VCaP (cell line): ENCODE data around the gene SYT8.

Source experiments
- H3K27ac ChIP-seq: fragments of 450-650 bp; 2 replicates; pipeline ENCODE4 v1.5.1; 2017
- TF ChIP-seq, protein P1 (sequence below): fragments of 450-650 bp; conservative IDR thresholded peaks from 2 replicates; pipeline ENCODE4 v1.5.1; 2017; ENCODE audit warnings: mild to moderate bottlenecking, moderate library complexity

SYT8 gene

DNA sequence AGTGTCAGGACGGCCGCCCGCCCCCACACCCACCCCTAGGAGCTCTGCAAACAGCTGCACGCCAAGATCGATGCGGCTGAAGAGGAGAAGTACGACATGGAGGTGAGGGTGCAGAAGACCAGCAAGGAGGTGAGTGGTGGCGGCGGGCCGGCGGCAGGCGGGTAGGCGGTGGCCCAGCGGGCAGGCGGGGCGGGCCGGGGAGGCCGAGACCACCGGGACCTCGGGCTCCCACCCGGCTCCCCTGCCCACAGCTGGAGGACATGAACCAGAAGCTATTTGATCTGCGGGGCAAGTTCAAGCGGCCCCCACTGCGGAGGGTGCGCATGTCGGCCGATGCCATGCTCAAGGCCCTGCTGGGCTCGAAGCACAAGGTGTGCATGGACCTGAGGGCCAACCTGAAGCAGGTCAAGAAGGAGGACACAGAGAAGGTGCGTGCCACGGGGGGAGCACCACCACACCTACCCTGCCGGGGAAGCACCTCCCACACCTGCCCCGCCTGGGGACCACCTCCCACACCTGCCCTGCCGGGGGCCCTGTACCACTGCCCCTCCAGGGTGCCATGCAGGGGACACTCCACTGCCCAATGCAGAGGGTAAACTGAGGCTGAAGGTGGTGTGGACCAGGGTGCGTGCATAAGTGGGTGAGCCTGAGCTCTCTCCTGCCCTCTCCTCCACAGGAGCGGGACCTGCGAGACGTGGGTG, 6.1 kb downstream of the SYT8 start:
- TF ChIP-seq, protein P1, sequence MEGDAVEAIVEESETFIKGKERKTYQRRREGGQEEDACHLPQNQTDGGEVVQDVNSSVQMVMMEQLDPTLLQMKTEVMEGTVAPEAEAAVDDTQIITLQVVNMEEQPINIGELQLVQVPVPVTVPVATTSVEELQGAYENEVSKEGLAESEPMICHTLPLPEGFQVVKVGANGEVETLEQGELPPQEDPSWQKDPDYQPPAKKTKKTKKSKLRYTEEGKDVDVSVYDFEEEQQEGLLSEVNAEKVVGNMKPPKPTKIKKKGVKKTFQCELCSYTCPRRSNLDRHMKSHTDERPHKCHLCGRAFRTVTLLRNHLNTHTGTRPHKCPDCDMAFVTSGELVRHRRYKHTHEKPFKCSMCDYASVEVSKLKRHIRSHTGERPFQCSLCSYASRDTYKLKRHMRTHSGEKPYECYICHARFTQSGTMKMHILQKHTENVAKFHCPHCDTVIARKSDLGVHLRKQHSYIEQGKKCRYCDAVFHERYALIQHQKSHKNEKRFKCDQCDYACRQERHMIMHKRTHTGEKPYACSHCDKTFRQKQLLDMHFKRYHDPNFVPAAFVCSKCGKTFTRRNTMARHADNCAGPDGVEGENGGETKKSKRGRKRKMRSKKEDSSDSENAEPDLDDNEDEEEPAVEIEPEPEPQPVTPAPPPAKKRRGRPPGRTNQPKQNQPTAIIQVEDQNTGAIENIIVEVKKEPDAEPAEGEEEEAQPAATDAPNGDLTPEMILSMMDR = no peak
- H3K27ac ChIP-seq = no peak overlapping the region

DNA sequence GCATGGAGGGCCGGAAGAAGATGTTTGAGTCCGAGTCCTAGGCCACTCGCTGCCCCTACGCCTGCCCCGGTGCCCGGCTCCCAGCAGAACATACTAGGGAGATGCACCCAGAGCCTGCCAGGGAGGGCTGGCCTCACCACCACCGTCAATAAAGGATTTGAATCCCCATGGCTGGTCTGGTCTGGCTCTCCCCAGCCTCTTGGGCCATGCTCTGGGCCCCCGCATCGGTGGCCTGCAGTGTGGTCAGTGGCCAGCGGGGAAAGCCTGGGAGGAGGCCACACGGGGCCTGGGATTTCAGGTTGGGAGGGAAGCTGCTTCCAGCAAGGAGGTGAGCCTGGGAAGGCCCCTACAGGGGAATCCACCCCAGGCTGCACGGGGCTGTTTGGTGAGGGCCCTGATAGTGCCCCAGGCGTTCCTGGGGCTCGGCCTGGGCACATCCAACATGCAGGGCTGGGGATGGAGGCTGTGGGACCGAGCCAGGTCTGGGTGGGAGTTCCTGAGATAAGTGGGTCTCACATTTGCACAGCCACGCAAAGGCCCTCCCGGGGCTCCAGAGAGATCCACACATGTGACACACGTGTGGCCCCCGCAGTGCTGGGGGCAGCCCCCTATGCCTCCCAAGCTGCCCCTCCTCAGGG, 6.8 kb downstream of the SYT8 start:
- TF ChIP-seq, protein P1 = no peak
- no peak overlapping the region for H3K27ac ChIP-seq

DNA sequence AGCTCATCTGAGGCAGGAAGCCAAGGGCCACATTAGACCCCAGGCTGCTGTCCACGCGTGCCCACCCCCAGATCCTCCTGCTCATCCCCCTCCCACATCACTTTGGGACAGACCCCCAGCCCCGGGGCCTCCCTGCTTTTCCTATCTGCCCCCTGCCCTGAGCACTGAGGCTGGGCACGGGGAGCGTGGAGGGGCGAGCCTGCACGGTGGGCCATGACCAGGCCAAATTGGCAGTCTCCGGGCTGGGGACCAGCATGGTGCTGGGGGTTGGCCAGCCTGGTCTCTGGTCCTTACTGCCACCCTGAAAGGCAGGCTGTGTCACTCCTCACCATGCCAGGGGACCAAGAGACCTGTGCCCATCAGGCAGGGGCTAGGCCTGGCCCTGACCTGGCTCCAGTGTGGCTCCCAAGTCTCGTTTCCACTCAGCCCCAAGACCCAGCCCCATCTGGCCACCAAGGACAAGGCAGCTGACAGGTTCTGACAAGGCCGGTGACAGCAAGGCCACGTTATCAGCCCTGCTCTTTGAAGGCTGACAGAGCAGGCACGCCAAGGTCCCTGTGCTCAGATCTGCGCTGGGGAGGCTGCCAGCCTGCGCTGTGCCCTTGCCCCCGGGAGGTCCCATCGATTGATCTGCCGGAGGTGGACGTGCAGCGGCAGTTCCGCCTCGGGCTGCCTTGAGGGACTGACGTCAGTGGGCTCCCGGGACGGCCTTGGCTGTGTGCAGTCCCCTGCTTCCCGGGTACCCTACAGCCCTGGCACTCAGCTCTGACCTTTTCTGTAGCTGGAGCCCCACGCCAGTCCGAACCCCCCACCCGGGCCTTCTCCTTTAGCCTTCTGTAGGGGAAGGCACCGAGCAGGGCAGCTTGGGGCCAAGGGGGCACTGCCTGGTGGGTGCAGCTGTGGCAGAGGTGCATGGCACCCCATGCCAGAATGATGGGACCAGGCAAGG, 7.6 kb downstream of the SYT8 start:
- TF ChIP-seq, protein P1 = no peak
- no peak overlapping the region for H3K27ac ChIP-seq

DNA sequence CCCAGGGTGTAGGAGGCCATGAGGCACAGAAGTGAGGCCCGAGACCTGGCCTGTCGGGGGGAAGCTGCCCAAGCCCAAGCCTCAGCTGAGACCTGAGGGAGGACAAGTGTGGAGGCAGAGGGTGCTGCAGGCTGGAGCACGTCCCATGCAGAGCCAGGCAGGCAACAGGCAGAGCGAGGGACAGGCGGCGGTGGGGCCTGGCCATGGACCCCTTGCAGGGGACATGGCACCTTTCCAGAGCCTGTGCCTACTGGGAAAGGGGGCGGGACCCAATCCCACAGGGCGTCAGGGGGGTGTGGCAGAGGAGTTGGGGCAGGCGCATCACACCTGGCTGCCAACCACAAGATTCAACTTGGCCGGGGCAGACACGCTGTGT, 8.3 kb downstream of the SYT8 start:
- no peak overlapping the region for H3K27ac ChIP-seq
- TF ChIP-seq, protein P1 = no peak

DNA sequence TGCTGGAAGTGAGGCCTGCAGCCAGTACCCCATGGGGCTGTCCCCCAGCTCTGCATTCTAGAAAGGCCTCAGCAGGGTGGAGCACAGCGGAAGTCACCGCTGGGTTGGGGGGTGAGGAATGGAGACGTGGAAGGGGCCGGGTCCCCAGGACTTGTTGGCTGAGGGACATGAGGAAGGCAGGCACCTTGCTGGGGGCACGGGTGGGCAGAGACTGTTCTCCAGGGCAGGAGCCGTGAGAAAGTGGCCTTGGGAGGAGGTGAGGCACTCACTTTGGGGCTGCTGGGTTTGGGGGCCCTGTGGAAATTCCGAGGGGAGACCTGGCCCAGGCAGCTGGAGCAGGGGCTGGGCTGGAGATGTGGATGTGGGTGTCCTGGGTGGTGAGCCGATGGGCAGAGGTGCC, 9.0 kb downstream of the SYT8 start:
- TF ChIP-seq, protein P1 = no peak
- H3K27ac ChIP-seq = no peak overlapping the region

DNA sequence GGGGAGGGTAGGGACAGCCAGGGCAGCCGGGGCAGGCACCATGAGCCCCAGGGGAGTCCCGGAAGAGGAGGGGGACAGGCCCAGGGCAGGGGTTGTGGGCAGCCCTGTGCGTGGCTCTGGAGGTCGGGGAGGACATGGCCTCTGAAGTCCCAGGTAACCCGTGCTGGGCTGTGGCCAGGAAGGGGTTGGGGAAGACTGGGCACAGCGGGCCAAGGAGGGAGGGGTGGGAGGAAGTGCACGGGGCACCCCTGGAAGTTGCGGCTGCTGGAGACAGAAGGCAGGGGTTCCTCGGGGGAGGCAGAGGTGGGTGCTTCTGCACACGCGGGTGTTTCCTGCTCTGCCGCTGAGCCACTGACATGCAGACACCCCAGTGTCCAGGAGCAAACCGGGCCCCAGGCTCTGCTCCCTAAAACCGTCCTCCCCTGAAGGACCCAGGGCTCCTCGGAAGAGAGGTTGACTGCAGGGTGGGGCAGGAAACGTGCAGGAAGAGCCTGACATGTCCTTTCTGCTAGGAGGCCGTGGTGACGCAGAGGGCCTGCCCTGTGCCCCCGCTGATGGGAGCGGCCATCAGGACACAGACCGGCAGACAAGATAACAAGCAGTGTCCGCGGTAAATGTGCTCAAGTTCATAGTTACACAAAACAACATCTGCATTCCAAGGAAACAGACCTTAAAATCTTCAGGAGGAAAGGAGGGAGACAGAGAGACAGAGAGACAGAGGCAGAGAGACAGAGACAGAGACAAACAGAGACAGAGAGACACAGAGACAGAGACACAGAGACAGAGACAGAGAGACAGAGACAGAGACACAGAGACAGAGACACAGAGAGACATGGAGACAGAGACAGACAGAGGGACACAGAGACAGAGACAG, 9.7 kb downstream of the SYT8 start:
- no peak overlapping the region for H3K27ac ChIP-seq
- TF ChIP-seq, protein P1 = no peak

DNA sequence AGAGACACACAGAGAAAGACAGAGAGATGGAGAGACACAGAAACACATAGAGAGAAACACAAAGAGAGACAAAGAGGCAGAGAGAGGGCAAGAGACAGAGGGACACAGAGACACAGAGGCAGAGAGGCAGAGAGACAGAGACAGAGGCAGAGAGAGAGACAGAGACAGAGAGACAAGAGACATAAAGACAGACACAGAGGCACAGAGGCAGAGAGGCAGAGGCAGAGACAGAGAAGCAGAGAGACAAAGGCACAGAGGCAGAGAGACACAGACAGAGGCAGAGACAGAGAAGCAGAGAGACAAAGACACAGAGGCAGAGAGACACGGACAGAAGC, 10.3 kb downstream of the SYT8 start:
- H3K27ac ChIP-seq = no peak overlapping the region
- TF ChIP-seq, protein P1 = no peak
